ENCODE results near the gene EXOC4. TPM values are rescaled to one million over a fixed set of nuclear protein-coding genes. Genes with fewer than 3 reads are reported as not detected.
"Not testable (repeated sequence)": the region's sequence is repeated elsewhere in the genome, so short reads cannot be mapped to it uniquely, and the experiment has no call there.

The EXOC4 gene
- total RNA-seq, 1 donor from 2014 or later = 84.0 TPM

DNA sequence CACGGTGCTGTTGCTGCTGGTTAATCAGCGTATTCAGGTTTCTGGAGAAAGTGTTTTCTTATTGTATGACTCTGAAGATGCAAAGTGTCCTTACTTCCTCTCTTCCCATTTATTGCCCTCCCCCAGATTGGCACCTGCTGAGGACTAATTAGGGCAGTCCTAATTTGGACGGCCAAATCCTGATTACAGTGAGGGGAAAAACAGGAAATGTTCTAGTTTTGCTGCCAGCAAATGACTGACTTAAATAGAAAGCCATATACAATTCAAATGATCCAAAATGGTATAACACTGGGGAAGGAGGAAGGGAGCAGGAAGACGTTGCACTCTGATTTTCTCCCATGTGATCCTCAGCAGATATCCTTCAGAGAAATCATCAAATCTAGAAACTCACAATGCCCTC lies 651.9 kb downstream of the EXOC4 start:
- DNase-seq (ENCODE audit: low read depth) (no peak), FAIRE-seq (no peak)
- no peaks in the 10 kb centered on the region for H3K27me3 ChIP-seq (ENCODE audit: control insufficient read depth, insufficient read depth, low read length)
- TF ChIP-seq CTCF (IDR thresholded peaks at IDR 0.05; ENCODE audit: insufficient read depth, low read length, severe bottlenecking) = no peak
- H3K4me3 ChIP-seq (ENCODE audit: low read depth, low read length) = no peak overlapping the region
- no peaks in the 10 kb centered on the region for H3K36me3 ChIP-seq (ENCODE audit: control insufficient read depth, insufficient read depth, low read length)

DNA sequence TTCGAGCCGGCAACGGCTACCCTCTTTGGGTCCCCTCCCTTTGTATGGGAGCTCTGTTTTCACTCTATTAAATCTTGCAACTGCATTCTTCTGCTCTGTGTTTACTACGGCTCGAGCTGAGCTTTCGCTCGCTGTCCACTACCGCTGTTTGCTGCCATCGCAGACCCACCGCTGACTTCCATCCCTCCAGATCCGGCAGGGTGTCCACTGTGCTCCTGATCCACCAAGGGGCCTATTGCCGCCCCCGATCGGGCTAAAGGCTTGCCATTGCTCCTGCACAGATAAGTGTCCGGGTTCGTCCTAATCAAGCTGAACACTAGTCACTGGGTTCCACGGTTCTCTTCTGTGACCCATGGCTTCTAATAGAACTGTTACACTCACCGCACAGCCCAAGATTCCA lies 653.7 kb downstream of the EXOC4 start:
- H3K36me3 ChIP-seq (ENCODE audit: control insufficient read depth, insufficient read depth, low read length); H3K4me3 ChIP-seq (ENCODE audit: low read depth, low read length); FAIRE-seq; DNase-seq (ENCODE audit: low read depth); H3K27me3 ChIP-seq (ENCODE audit: control insufficient read depth, insufficient read depth, low read length): not testable (repeated sequence)

GRCh38 chr7:133910761-133911160 lies 657.9 kb downstream of the EXOC4 start:
- no peaks in the 10 kb centered on the region for H3K27me3 ChIP-seq (ENCODE audit: control insufficient read depth, insufficient read depth, low read length)
- no peaks in the 10 kb centered on the region for H3K36me3 ChIP-seq (ENCODE audit: control insufficient read depth, insufficient read depth, low read length)
- DNase-seq (ENCODE audit: low read depth) (no peak), FAIRE-seq (no peak)
- H3K4me3 ChIP-seq (ENCODE audit: low read depth, low read length) = no peak overlapping the region
- no peak for TF ChIP-seq CTCF (IDR thresholded peaks at IDR 0.05; ENCODE audit: insufficient read depth, low read length, severe bottlenecking)

GRCh38 chr7:133911724-133912123 lies 658.8 kb downstream of the EXOC4 start:
- H3K4me3 ChIP-seq (ENCODE audit: low read depth, low read length) = no peak overlapping the region
- FAIRE-seq = no peak
- TF ChIP-seq CTCF (IDR thresholded peaks at IDR 0.05; ENCODE audit: insufficient read depth, low read length, severe bottlenecking) = no peak
- H3K36me3 ChIP-seq (ENCODE audit: control insufficient read depth, insufficient read depth, low read length) = no peaks in the 10 kb centered on the region
- H3K27me3 ChIP-seq (ENCODE audit: control insufficient read depth, insufficient read depth, low read length) = no peaks in the 10 kb centered on the region
- DNase-seq (ENCODE audit: low read depth) = no peak

GRCh38 chr7:133912916-133913697 lies 660.2 kb downstream of the EXOC4 start:
- H3K4me3 ChIP-seq (ENCODE audit: low read depth, low read length) = no peak overlapping the region
- DNase-seq (ENCODE audit: low read depth) (peak; percentile 93), FAIRE-seq (peak; percentile 23)
- H3K36me3 ChIP-seq (ENCODE audit: control insufficient read depth, insufficient read depth, low read length) = no peaks in the 10 kb centered on the region
- no peak for TF ChIP-seq CTCF (IDR thresholded peaks at IDR 0.05; ENCODE audit: insufficient read depth, low read length, severe bottlenecking)
- H3K27me3 ChIP-seq (ENCODE audit: control insufficient read depth, insufficient read depth, low read length) = no peaks in the 10 kb centered on the region

DNA sequence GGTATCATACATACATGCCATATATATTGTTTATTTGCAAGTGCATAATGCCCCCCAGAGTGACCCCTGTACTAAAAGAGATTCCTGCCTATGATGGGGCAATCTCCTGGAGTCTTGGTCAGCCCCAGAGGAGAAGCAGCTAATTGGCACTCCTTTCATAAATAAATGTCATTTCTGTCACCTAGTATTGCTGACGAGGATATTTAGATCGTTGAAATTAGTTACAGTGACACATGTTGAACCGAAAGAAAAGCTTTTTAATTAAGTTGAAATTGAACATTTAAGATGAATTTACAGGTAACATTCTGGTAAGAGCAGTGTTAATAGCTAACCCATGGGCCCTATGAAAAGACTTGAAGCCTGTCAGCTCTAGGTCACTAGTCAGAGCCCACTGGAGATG lies 663.7 kb downstream of the EXOC4 start:
- Histone ChIP-seq H3K4me3 (ENCODE audit: low read depth, low read length) (no peak overlapping the region), H3K27me3 (ENCODE audit: control insufficient read depth, insufficient read depth, low read length) (no peaks in the 10 kb centered on the region), H3K36me3 (ENCODE audit: control insufficient read depth, insufficient read depth, low read length) (no peaks in the 10 kb centered on the region)
- DNase-seq (ENCODE audit: low read depth) = no peak
- no peak for TF ChIP-seq CTCF (IDR thresholded peaks at IDR 0.05; ENCODE audit: insufficient read depth, low read length, severe bottlenecking)
- FAIRE-seq = no peak
